HL-60 (cell line): Measurements from ENCODE around the gene DPYSL5.

ENCODE experiments used
- GABPA ChIP-seq: IDR thresholded peaks from 2 replicates; pipeline ENCODE4 v1.6.1; 2012; ENCODE audit warnings: low read depth
- POLR2AphosphoS5 ChIP-seq: IDR thresholded peaks from 2 replicates; pipeline ENCODE4 v1.6.1; 2012; ENCODE audit warnings: low read depth
- REST ChIP-seq: IDR thresholded peaks from 2 replicates; pipeline ENCODE4 v1.6.1; 2012; ENCODE audit warnings: low read depth; ENCODE audit not compliant: insufficient replicate concordance
- TF ChIP-seq, protein P1 (sequence below): IDR thresholded peaks from one replicate; pipeline ENCODE4 v1.5.1; 2011; ENCODE audit warnings: low read length, control low read depth, inconsistent platforms; ENCODE audit not compliant: insufficient read depth

DNA sequence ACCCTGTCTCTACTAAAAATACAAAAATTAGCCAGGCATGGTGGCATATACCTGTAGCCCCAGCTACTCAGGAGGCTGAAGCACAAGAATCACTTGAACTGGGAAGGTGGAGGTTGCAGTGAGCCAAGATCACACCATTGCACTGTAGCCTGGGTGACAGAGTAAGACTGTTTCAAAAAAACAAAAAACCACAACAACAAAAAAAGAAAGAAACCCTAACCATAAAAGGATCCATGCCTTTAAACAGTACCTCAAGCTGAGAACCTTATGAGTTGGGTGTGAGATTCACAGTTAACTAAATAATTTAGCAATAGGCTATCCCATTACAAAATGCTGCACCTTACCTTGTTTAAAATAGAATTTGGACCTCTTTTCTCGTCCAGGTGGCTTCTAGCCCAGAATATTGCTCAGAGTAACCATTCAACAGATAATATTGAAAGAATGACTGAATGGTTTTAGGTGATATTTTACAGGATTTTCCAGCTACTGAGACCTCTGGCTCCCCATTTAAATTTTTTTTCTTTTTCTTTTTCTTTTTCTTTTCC, 6.4 kb downstream of the DPYSL5 start:
- TF ChIP-seq POLR2AphosphoS5, result no peak
- TF ChIP-seq, protein P1, sequence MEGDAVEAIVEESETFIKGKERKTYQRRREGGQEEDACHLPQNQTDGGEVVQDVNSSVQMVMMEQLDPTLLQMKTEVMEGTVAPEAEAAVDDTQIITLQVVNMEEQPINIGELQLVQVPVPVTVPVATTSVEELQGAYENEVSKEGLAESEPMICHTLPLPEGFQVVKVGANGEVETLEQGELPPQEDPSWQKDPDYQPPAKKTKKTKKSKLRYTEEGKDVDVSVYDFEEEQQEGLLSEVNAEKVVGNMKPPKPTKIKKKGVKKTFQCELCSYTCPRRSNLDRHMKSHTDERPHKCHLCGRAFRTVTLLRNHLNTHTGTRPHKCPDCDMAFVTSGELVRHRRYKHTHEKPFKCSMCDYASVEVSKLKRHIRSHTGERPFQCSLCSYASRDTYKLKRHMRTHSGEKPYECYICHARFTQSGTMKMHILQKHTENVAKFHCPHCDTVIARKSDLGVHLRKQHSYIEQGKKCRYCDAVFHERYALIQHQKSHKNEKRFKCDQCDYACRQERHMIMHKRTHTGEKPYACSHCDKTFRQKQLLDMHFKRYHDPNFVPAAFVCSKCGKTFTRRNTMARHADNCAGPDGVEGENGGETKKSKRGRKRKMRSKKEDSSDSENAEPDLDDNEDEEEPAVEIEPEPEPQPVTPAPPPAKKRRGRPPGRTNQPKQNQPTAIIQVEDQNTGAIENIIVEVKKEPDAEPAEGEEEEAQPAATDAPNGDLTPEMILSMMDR, result no peak
- no peak for TF ChIP-seq REST
- TF ChIP-seq GABPA, result no peak
